GM21717 (cell line): ENCODE measurements around the gene MAP1B.
"Not testable (repeated sequence)": the region's sequence is repeated elsewhere in the genome, so short reads cannot be mapped to it uniquely, and the experiment has no call there.

Experiments used
- ATAC-seq: cut with Tn5 transposase; IDR thresholded peaks from one replicate; pipeline ENCODE4 v1.9.1; 2021; ENCODE audit warnings: mild to moderate bottlenecking, moderate library complexity; ENCODE audit not compliant: unreplicated experiment

MAP1B gene

DNA sequence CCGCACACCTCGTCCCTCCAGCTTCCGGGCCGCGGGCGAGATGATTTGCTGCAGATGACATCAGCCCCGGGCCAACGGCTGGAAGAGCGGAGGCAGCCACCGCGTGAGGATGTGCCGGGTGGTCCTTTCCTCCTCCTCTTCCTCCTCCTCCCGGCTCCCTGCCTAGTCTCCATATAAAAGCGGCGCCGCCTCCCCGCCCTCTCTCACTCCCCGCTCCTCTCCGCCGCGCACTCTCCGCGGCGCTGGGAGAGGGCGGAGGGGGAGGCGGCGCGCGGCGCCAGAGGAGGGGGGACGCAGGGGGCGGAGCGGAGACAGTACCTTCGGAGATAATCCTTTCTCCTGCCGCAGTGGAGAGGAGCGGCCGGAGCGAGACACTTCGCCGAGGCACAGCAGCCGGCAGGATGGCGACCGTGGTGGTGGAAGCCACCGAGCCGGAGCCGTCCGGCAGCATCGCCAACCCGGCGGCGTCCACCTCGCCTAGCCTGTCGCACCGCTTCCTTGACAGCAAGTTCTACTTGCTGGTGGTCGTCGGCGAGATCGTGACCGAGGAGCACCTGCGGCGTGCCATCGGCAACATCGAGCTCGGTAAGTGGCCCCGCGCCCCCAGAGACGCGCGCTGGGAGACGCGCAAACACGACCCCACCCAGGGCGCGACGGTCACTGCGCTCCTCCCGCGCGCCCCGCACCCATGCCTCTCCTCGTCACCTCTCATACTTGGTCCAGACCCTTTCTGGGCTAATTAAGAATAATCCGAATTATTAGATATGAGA, at the start of gene MAP1B:
TSS of gene MAP1B (plus strand) at position 345 of the 770 bp plus-strand sequence. CDS start at position 402, 57 bp downstream.
- no peak for ATAC-seq

DNA sequence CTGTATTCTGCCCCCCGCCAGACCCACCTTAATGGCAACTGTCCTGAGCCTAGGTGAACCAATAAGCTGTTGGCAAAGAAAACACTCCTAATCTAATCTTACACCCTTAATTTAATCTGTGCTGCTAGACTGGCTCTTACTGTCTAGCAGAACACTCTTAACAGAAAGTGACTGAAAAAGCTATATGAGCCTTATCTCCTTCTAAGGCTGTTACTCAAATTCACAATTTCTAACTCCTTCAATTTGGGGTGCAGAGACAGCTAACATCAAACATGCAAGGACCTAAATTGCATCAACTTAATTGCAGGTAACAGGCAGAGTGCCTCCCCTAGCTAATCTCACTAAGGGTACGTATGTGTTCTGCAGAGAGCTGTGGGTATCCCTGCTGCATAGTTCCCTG, 49.5 kb upstream of the MAP1B start:
- no peak for ATAC-seq

DNA sequence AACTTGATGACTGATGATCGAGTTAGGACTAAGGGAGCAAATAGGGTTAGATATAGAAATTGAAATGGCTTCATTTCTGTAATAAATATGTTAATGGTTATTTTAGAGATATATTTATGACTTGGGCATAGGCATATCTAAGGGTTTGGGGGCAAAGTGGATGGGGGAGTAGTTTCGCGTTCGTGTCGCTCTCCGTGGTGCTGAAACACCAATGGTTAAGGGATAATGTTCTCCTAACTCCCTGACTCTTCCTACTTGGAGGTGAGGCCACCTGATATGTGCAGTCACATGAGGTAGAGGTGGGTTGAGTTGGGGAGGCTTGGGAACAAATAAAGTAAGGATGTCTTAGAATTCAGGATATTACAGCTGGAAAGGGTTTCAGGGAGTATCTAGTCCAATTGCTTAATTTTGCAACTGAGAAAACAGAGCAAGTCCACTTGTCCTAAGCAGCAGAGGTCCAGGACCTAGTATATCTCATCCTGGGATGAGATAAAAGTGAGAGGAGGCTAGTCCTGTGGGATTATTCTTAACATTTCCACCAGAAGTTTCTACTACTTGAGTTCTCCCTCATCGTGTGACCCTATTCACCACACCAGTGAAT, 44.0 kb upstream of the MAP1B start:
- ATAC-seq = no peak

DNA sequence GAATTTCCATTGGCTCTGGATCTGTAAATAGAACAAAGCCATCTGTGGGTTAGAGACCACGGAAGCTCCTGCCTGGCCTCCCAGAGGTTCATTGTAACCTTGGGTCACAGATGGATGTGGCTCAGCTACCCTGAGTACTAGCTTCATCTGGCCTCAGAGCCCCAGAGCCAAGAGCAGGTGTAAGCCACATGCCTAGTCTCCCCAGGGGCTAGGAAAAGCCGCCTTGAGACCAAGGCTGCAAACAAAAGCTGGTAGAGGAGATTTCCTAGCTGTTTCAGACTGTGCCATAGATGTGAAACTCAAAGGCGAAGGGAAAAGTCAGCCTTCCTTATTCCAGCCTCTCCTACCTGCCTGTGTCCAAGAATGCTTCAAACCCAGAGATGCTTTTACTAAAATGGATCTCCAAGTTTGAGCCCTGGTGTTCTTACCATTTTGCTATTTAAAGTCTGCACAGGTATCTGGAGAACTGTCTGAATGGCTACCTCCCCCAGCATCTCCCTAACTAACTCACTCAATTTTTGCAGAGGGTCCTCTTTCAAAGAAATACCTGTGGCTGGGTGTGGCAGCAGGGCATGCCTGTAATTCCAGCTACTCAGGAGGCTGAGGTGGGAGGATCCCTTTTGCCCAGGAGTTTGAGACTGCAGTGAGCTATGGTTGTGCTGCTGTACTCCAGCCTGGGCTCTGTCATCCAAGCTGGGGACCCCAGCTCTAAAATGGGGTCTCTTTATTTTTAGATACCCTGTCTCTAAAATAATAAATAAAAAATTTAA, 42.3 kb upstream of the MAP1B start:
- no peak for ATAC-seq

DNA sequence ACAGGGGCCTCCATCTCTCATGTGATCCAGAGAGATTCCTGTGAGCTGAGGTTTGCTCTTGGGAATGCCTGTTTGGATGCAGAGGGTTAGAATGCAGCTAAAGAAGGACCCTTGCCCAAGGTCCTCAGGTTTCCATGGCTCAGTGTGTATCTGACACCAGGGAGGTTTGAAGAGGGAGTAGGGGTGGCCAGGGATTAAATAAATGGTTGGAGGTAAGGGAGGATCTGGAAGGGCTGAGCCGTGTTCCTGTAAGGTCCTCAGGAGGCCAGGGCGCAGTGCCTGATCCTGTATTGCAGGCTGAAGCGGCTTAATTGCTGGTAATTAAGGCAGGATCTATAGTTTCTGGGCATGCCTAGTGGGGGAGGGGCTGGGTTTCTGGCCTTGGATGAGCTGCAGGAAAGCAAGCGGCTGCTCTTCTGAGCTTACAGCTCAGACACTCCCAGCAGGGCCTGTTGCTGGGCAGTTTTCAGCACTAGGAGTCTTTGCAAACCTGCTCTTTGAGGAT, 41.5 kb upstream of the MAP1B start:
- ATAC-seq = no peak

DNA sequence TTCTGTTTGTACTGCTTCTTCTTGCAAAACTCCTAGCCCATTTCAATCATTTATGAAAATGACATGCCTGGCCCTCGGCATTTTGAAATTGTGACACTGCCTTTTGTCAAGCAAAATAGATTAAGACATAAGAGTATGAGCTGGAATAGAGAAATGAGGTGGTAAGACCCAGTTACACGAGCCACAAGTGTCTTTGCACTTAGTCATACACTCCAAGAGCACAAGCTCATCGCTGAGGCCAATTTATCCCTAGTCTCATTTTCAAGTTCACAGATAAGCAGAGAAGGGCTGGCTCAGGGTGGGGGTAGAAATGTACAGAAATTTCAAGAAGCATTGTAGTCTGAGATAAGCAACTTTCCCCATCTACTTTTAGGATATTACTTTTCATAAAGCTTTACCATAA, 40.6 kb upstream of the MAP1B start:
- ATAC-seq = no peak

DNA sequence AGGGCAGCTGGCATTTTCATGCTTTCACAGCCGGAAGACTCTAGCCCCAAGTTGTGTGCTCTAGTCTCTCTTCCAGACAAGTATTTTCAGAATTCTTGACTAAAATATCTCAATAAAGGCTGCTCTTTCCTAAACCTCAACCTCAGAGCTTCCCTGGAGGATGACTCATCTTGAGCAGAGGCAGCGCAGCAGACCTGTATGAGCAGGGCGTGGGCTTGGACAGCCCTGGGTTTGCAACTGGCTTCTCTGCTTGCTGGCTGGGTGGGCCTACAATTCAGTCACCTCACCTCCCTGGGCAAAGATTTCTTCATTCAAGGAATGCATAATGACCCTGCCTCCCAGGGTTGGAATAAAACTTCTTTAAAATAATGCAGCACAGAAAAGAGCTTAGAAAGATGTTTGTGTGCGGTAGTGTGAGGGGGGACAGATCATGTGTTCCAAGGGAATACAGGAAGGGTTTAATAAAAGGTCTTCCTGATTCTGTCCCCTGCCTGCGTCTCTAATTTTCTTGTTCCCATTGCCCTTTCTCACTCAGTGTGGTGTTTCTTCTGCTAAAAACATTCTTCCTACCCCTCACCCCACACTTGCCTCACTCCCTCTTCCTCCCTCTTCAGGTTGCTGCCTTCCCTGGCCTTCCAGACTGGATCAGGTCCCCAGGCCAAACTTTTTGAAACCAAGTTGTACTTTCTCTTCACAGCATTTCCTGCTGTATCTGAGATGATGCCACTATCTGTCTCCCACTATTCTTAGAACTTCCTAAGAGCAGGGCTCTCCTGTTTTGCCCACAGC, 39.4 kb upstream of the MAP1B start:
- no peak for ATAC-seq

DNA sequence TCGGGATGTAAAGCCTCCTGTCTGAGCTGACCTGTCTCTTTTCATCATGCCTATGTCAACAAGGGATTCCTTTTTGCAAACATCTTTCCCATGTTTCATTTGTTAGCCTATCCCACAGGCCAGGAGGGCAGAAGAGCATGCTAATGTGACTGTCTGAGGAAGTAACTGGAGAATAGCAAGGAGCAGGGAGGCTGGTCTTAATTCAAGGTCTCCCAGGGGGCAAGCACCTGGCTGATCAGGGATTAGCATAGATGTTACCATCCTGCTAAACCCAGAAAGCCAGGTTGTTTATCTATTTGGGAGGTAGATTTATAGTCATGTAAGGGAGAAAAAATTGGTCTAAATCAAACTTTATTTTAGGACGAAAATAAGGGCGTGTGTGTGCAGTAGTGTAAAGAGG, 36.7 kb upstream of the MAP1B start:
- no peak for ATAC-seq

DNA sequence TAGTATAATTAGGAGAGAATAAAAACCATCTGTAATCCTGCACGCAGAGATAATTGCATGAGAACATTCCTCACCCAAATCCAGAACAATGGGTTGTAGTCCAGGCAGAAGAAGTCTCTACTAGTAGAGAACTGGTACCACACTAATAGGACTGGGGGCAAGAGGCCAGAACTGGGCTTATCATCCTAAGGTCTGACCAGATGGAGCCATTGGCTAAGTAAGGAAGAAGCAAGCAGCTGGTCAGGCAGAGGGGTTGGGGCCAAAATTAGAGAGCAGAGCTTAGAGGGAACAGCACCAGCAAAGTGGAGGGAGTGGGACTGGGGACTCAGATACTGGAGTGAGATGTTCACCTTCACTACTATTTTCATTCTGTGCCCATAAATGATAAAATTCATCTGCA, 35.4 kb upstream of the MAP1B start:
- no peak for ATAC-seq

DNA sequence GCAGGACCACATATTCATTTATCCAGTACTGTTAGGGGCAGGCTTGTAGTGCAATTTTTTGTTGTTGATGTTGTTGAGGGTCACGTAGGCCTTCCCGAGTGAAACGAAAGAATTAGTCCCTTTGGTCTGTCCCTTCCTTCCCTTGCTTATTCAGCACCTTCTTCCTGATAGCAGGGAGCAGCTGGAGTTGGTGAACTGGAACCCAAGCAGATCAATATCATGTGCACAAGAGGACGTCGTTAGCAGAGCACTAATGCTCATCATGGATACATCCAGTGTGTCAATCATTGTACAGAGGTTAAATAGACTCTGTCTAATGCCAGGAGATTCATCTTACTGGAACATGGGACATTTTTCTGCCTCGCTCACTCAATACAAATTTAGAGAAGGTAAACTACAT, 33.0 kb upstream of the MAP1B start:
- no peak for ATAC-seq

DNA sequence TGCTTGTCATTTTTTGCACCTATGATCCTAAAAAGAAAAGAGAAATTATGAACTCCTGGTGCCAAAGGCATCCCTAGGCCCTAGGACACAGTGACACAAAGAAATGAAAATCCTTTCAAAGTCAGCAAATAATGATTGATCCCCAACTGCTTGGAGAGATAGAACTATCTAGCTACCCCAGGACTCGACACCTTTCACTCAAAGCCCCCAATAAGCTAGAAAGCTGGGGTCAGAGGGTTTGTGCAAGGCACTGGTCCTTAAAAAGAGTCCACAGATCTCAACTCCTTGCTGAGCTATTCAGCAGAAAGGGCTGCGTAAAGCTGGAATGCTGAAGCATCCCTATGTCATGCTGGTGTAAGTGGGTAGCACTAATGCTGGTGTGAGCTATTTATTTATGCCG, 31.8 kb upstream of the MAP1B start:
- no peak for ATAC-seq

DNA sequence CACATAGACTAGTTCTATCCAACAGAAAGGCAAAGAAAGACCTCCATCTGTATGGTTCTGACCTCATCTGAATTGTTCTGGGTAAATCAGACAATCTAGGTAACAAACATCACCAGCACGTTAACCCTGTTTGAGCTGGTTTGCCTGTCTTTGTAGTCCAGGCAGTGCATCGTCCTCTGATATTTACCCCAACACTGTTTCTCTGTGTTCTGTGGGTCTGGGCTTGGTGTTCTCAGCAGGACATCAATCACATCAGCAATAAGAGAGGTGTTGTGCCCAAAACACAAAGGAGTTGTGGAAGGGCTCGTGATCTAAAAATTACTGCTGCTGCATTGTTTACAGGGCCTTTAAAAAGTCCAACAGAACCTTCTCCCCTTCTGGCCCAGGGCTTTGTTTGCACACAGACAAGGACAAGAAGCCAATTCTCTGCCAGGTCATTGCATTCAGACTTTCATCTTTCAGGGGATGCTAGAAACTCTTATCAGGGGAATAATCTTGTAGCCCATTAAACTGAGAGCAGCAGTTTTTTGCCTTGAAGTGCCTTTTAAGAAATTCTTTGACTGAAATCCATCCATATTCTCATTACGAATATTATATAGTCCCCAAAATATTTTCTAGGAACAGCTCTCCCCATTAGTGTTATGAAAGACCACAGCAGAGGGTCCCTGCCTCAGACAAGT, 30.5 kb upstream of the MAP1B start:
- no peak for ATAC-seq

DNA sequence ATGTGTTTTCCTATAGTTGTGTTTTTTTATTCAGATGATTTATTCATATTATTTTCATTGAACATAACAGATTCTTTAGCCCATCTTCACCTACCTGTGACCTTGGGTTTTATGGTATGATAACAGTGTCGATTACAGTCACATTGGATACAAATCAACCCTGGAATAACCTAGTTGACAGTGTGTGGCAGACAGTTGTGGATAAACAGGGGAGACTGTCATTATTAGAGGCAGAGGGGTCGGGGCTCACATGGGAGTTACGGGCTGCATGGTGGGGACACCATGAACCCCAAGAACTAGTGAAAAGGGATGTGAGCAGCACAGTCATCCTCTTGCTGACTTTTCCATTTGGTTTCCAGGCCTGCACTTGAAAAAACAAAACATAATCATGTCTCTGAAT, 29.9 kb upstream of the MAP1B start:
- ATAC-seq = no peak

DNA sequence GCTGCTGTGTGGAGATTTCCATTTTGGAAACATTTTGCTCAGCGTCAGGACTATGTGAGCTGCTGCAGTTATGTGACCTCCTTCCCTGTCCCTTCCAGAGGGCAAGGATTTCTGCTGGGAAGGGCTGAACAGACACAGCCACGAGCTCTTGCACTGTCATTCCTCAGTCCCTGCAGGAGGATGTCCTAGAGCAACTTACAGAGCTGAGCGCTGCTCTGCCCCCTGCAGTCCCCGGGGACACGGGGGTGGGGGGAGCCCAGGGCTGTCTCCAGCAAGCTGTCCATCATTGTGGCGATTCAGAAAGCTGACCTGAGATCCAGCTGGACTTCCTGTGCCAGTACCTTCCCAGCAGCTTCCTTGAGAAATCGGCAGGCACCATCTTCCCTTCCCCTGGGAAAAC, 28.0 kb upstream of the MAP1B start:
- no peak for ATAC-seq

DNA sequence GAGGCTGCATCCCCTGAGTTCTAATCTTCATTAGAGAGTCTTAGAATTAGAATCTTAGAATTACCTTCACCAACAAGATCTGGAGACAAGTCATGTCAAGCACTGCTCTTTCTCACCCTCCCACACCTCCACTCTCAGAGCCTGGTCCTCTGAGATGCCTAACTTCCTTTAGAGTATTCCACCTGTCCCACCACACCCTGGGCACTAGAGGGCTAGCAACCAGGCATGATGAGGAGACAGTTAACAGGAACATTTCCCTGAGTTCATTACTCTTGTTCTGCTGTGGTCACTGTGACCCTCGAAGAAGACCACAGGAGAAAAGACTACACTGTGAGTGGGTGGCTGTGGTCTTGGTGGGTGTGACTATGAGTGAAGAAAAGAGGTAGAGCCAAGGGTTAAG, 25.2 kb upstream of the MAP1B start:
- no peak for ATAC-seq

DNA sequence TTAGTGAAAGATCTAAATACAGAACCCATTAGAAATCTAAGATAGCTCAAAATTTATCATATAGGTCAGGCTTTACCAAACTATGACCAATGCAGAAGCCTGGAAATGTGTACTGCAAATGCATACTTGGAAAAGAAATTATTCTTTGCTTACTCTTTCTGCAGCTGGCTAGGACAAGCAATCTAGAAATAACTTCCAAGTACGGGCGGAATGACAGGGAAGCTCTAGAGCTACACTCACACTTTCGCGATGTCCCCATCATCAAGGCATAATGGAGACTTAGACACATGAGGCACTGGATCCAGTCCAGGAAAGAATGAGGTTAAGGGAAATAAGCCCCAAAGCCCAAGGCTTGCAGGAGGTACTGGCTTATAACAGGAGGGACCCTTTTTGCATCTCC, 22.4 kb upstream of the MAP1B start:
- ATAC-seq = no peak

DNA sequence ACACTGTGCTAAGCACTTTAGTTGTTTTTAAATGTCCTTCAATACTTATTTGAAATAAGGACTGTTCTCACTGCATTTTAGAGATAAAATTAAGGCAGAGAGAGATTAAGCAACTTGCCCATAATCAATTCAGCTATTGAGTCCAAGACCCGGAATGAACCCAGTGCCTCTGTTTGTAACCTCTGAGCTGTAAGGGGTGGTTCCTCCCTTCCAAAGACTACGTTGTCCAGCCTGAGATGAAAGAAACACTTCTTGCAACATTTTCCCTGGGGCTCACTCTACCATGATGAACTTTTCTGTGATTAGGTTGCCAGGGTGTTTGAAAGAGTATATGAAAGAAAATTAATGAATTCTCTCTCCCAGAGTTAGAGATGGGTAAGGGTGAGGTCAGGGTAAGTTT, 22.0 kb upstream of the MAP1B start:
- no peak for ATAC-seq

DNA sequence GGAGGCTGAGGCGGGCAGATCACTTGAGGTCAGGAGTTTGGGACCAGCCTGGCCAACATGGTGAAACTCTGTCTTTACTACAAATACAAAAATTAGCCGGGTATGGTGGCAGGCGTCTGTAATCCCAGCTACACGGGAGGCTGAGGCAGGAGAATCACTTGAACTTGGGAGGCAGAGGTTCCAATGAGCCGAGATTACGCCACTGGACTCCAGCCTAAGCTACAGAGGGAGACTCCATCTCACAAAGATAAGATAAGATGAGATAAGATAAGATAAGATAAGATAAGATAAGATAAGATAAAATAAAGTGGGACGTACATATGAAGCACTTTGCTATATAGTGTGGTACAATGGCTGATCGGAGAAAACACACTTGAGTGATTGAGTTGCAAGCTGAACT, 17.6 kb upstream of the MAP1B start:
- not testable (repeated sequence) for ATAC-seq

DNA sequence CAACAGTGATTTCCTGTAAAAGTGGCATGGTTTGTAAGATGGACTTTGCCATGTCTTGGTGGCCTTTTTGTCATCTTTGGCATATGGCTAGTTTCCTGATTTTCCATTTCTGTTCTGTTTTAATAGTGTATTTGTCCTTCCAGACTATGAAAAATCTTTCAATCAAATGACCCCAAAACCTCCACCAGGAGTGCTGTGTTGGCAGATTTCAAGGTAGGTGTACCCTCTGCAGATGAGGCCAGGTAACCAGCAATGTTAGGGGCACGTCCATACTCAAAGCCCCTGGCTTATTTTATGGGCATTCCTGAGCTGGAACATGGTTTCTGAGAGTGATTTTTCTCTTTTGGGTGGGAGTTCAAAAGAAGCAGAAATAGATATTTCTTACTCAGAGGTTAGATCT, 15.2 kb upstream of the MAP1B start:
- ATAC-seq = no peak

DNA sequence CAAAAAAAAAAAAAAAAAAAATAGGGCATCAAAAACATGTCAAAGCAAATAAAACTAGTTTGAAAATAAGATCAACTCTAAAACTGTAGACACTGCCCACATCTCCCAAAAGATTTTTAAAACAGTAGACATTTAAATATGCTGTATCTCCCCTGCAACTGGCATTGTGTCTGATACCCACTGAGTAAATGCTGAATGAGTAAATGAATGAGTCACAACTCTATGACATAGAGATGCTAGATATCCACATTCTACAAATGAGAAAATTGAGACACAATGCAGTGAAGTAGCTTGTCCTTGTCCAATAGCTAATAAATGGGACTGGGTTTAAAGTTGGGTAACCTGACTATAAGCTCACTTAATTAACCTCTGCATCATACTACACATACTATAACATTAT, 14.1 kb upstream of the MAP1B start:
- no peak for ATAC-seq

DNA sequence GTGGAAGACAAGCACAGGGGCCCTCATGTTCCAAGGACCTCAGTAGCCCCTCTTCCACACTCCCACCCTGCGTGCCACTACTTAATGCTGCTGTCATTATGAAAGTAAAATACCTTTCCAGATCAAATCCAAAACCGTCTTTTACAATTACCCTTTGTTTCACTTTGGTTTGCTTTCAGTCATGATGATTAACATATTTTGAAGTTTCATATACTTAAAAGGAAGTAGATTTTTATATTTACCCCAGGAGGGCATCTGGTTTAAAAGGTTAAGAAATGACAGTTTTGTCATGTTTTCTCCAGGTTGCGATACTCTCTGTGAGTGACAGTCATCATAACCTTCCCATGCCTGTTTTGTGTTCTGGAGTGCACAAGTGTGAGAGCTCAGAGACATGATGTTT, 13.5 kb upstream of the MAP1B start:
- ATAC-seq = peak; percentile 84
